Measurements from ENCODE around the gene HTT. TPM values are rescaled to one million over a fixed set of nuclear protein-coding genes. Genes with fewer than 3 reads are reported as not detected.

The HTT gene
- total RNA-seq, 1 donor: 44.5 TPM

DNA sequence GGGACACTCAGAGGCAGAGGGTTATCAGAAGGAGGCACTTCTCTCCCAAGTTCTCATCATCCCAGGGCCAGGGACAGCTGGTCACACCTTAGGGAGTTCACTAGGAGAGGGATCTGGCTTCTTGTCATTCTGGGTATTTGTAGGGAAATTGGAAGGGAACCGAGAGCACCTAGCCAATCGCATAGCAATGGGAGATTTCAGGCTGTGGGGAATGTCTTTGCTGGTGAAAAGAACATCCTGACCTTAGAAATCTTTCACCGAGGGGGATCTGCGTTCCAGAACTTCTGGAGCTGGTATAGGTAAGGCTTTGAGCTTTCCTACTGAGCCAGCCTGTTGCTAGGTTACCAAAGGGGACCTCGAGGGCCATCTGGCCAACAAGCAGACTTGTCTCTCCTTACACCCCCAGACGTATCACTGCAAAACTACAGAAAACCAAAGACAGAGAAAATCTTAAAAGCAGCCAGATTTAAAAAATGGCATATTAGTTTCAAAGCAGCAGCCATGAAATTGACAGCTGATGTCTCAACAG lies 6.9 kb upstream of the HTT start:
- Histone ChIP-seq H3K36me3 (ENCODE audit: insufficient read depth, low read length) (no peaks in the 10 kb centered on the region), H3K4me1 (ENCODE audit: insufficient read depth, low read length) (peaks cover 2% of the 10 kb centered on the region), H3K79me2 (ENCODE audit: insufficient read depth, low read length) (no peaks in the 10 kb centered on the region), H3K27me3 (ENCODE audit: insufficient read depth, low read length) (no peaks in the 10 kb centered on the region), H3K4me2 (ENCODE audit: insufficient read depth, low read length) (no peak overlapping the region), H3K4me3 (ENCODE audit: insufficient read depth, low read length) (no peak overlapping the region), H3K9me3 (ENCODE audit: low read depth, low read length) (no peaks in the 10 kb centered on the region), H2AFZ (ENCODE audit: low read length) (no peak overlapping the region), H4K20me1 (ENCODE audit: insufficient read depth, low read length) (no peaks in the 10 kb centered on the region), H3K27ac (ENCODE audit: low read depth, low read length) (no peak overlapping the region)
- TF ChIP-seq, protein P1, sequence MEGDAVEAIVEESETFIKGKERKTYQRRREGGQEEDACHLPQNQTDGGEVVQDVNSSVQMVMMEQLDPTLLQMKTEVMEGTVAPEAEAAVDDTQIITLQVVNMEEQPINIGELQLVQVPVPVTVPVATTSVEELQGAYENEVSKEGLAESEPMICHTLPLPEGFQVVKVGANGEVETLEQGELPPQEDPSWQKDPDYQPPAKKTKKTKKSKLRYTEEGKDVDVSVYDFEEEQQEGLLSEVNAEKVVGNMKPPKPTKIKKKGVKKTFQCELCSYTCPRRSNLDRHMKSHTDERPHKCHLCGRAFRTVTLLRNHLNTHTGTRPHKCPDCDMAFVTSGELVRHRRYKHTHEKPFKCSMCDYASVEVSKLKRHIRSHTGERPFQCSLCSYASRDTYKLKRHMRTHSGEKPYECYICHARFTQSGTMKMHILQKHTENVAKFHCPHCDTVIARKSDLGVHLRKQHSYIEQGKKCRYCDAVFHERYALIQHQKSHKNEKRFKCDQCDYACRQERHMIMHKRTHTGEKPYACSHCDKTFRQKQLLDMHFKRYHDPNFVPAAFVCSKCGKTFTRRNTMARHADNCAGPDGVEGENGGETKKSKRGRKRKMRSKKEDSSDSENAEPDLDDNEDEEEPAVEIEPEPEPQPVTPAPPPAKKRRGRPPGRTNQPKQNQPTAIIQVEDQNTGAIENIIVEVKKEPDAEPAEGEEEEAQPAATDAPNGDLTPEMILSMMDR (IDR thresholded peaks at IDR 0.05; ENCODE audit: extremely low read depth, low read depth, low read length): no peak
- no peak for DNase-seq (ENCODE audit: insufficient read length, low spot score, missing footprints)

DNA sequence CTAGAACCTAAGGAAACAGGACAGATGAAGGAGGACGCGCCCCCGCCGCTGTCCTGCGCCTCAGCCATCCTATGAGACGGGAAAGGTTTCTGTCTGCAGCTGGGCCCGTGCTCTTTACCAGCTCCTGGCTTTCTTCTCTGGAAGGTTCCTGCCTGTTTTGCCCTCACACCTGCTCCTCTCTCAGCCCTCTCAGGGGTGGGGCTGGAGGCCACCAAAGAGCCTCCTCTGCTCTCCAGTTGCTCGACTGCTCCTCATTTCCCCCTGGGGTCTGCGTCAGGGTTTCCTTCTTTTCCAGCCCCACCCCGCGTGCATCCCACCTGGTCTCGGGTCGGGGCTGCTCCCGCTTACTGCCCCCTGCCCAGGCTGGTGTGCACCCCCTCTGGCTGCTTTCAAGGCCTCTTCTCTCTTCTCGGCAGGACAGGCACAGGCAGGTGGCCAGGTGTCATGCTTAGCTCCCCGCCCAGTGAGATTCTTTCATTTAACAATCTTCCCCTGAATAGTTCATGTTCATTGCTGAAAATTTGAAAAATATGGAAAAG lies 4.8 kb upstream of the HTT start:
- H3K4me3 ChIP-seq (ENCODE audit: insufficient read depth, low read length): no peak overlapping the region
- H3K27ac ChIP-seq (ENCODE audit: low read depth, low read length): no peak overlapping the region
- no peak overlapping the region for H3K4me2 ChIP-seq (ENCODE audit: insufficient read depth, low read length)
- no peaks in the 10 kb centered on the region for H3K36me3 ChIP-seq (ENCODE audit: insufficient read depth, low read length)
- no peaks in the 10 kb centered on the region for H3K79me2 ChIP-seq (ENCODE audit: insufficient read depth, low read length)
- TF ChIP-seq, protein P1 (IDR thresholded peaks at IDR 0.05; ENCODE audit: extremely low read depth, low read depth, low read length): no peak
- no peak overlapping the region for H2AFZ ChIP-seq (ENCODE audit: low read length)
- no peaks in the 10 kb centered on the region for H3K9me3 ChIP-seq (ENCODE audit: low read depth, low read length)
- H3K4me1 ChIP-seq (ENCODE audit: insufficient read depth, low read length): peaks cover 2% of the 10 kb centered on the region
- no peaks in the 10 kb centered on the region for H4K20me1 ChIP-seq (ENCODE audit: insufficient read depth, low read length)
- no peak for DNase-seq (ENCODE audit: insufficient read length, low spot score, missing footprints)
- no peaks in the 10 kb centered on the region for H3K27me3 ChIP-seq (ENCODE audit: insufficient read depth, low read length)

DNA sequence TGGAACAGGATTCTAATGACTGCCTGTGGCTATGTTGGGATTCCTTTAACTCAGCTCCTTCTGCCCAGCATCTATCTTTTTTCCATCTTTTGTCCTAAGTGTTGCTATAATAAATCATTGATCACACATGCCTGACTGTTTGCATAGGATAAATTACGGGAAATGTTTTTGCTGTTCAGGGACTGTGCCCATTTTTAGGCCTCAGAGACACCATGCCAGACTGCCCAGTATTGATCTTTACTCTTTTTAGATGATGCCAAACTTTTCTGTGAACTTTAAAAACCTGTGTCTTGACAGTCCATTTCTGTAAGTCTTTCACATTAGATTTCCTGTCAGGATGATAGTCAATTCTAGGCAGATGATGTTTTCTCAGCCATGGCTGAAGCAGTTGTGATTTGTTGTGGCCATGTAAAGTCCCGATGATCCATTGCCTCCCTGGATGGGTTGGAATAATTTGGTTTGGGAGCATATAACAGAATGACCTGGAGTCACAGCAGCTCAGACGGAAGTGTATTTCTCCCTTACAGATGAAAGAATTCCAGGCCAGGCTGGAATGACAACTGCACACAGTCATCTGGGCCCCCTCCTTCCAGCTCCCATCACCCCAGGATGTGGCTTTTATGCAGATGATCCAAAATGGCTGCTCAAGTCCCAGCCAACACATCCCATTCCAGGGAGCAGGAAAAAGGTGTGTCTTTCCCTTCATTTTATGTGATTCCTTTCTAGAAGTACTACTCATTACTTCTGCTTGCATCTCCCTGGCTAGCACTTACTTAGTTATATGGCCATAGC lies 3.6 kb upstream of the HTT start:
- H3K27me3 ChIP-seq (ENCODE audit: insufficient read depth, low read length): no peaks in the 10 kb centered on the region
- no peak overlapping the region for H3K4me3 ChIP-seq (ENCODE audit: insufficient read depth, low read length)
- no peak overlapping the region for H3K4me2 ChIP-seq (ENCODE audit: insufficient read depth, low read length)
- peaks cover 4% of the 10 kb centered on the region for H4K20me1 ChIP-seq (ENCODE audit: insufficient read depth, low read length)
- peaks cover 6% of the 10 kb centered on the region for H3K4me1 ChIP-seq (ENCODE audit: insufficient read depth, low read length)
- no peak overlapping the region for H3K27ac ChIP-seq (ENCODE audit: low read depth, low read length)
- H3K9me3 ChIP-seq (ENCODE audit: low read depth, low read length): no peaks in the 10 kb centered on the region
- TF ChIP-seq, protein P1 (IDR thresholded peaks at IDR 0.05; ENCODE audit: extremely low read depth, low read depth, low read length): no peak
- no peak for DNase-seq (ENCODE audit: insufficient read length, low spot score, missing footprints)
- H3K79me2 ChIP-seq (ENCODE audit: insufficient read depth, low read length): peaks cover 8% of the 10 kb centered on the region
- no peaks in the 10 kb centered on the region for H3K36me3 ChIP-seq (ENCODE audit: insufficient read depth, low read length)
- H2AFZ ChIP-seq (ENCODE audit: low read length): peak overlapping the region; percentile 25

DNA sequence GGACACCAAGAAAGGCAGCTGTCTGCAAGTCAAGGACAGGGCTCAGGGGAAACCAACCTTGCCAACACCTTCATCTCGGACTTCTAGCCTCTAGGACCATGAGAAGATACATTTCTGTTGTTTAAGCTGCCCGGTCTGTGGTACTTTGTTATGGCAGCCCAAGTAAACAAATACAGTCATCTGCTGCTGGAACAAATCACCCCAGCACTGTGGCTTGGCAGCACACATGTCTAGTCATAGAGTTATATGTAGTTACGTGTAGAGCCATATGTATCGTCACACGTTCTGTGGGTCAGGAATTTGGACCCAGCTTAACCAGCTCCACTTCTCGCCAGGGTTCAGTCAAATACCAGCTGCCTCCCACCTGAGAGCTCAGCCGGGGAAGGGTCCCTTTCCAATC lies 2.7 kb upstream of the HTT start:
- Histone ChIP-seq H3K27me3 (ENCODE audit: insufficient read depth, low read length) (no peaks in the 10 kb centered on the region), H3K4me2 (ENCODE audit: insufficient read depth, low read length) (no peak overlapping the region), H2AFZ (ENCODE audit: low read length) (no peak overlapping the region), H3K4me3 (ENCODE audit: insufficient read depth, low read length) (no peak overlapping the region), H3K79me2 (ENCODE audit: insufficient read depth, low read length) (peaks cover 17% of the 10 kb centered on the region), H3K36me3 (ENCODE audit: insufficient read depth, low read length) (no peaks in the 10 kb centered on the region), H3K9me3 (ENCODE audit: low read depth, low read length) (no peaks in the 10 kb centered on the region), H4K20me1 (ENCODE audit: insufficient read depth, low read length) (peaks cover 13% of the 10 kb centered on the region), H3K4me1 (ENCODE audit: insufficient read depth, low read length) (peaks cover 15% of the 10 kb centered on the region), H3K27ac (ENCODE audit: low read depth, low read length) (no peak overlapping the region)
- no peak for DNase-seq (ENCODE audit: insufficient read length, low spot score, missing footprints)
- TF ChIP-seq, protein P1 (IDR thresholded peaks at IDR 0.05; ENCODE audit: extremely low read depth, low read depth, low read length): no peak
